ENCODE results near the gene RESP18.

The RESP18 gene

GRCh38 chr2:219350215-219350614 lies 17.7 kb upstream of the RESP18 start:
- no peak overlapping the region for H3K27ac ChIP-seq
- no peak for TF ChIP-seq ZFX (IDR thresholded peaks at IDR 0.05; ENCODE audit: borderline replicate concordance)
- no peak for TF ChIP-seq CTCF (IDR thresholded peaks at IDR 0.05)

DNA sequence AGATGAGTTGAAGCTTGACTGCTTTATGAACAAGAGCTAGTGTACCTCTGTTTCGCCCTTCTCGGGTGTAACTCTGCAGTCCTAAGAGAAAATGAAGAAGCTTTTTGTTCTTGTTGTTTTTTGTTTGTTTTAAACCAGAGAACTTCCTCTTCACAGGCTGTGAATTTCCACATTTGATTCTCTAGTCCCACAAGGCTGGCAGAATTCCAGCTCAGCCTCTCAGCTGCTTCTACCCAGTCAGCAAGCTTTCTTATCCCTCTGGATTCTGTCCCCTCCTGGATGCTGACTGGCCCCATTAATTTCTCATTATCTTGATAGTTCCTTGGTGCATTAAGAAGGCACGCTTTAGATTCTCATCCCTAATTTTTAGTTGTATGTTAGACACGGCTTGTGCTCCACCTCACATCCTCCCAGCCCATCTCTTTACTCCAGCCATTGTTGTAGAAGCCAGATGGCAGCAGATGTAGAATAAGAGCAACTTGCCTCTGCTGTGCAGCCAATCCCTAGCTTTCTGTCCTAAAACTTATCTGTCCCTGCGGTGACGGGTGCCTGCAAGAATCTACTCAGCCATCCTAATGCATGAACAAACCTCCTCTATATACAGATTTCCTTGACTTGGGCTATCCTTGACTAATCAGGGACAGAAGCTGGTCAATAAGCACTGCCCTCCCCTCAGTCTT lies 12.3 kb upstream of the RESP18 start:
- H3K27ac ChIP-seq, result no peak overlapping the region
- TF ChIP-seq ZFX (IDR thresholded peaks at IDR 0.05; ENCODE audit: borderline replicate concordance), result no peak
- no peak for TF ChIP-seq CTCF (IDR thresholded peaks at IDR 0.05)

GRCh38 chr2:219335373-219335786 lies 2.8 kb upstream of the RESP18 start:
- H3K27ac ChIP-seq, result no peak overlapping the region
- TF ChIP-seq CTCF (IDR thresholded peaks at IDR 0.05) (no peak), ZFX (IDR thresholded peaks at IDR 0.05; ENCODE audit: borderline replicate concordance) (no peak)

- TF ChIP-seq CTCF (IDR thresholded peaks at IDR 0.05) (no peak), ZFX (IDR thresholded peaks at IDR 0.05; ENCODE audit: borderline replicate concordance) (no peak)
- no peak overlapping the region for H3K27ac ChIP-seq
Measured at GRCh38 chr2:219334076-219334475, 1.5 kb upstream of the RESP18 start.

DNA sequence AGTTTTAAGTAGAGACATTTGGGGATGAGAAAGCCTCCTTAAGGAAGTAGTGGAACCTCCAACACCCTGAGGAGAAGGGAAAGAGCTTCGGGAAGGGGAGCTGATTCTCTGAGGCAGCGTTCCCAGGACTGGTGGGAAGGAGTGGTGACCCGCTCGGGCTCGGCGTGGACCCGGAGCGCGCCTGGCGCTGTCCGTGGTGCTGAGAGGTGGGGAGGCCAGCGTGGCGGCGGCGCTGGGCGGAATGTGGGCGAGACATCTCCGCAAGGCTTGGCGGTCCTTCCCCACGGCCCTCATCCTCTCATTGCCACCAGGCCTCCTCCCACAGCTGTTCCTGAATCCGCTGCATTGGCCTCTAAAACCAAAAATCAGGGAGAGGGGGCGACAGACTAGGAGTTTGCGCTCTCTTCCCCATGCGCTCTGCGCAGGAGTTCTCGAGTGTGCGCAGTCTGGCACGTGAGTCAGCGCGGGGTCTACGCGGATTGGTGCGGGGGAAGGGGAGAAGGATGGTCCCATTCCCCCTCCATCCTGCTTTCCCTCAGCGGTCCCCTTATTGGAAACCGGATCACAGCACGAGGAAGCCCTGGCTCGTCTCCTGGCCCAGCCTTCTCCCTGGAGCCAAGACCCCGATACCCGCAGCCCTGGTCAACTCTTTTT lies 857 bp downstream of the RESP18 start:
- H3K27ac ChIP-seq, result no peak overlapping the region
- TF ChIP-seq CTCF (IDR thresholded peaks at IDR 0.05) (no peak), ZFX (IDR thresholded peaks at IDR 0.05; ENCODE audit: borderline replicate concordance) (no peak)

- TF ChIP-seq ZFX (IDR thresholded peaks at IDR 0.05; ENCODE audit: borderline replicate concordance) (no peak), CTCF (IDR thresholded peaks at IDR 0.05) (no peak)
- no peak overlapping the region for H3K27ac ChIP-seq
Measured at GRCh38 chr2:219327719-219328118, 4.8 kb downstream of the RESP18 start.

DNA sequence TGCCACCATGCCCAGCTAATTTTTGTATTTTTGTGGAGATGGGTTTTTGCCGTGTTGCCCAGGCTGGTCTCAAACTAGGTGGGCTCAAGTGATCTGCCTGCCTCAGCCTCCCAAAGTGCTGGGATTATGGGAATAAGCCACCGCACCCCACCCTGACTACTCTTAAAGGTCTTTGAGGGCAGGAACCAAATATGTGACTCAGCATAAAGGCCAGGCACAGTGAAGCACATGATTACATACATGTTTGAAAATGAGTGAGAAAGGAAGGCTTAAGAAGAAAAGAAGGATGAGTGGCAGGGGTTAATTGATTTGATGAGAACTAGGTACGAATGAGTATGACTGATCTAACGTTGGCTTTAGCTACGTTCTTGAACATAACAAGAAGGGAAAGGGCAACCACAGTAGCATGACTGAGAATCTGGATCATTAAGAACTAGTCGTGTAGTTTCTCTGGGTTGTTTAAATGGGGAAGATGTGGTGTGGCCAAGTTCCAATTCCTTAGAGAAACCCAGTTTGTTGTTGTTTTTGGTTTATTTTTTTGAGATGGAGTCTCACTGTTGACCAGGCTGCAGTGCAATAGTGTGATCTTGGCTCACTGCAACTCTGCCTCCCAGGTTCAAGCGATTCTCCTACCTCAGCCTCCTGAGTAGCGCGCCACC lies 6.8 kb downstream of the RESP18 start:
- H3K27ac ChIP-seq, result no peak overlapping the region
- TF ChIP-seq ZFX (IDR thresholded peaks at IDR 0.05; ENCODE audit: borderline replicate concordance) (no peak), CTCF (IDR thresholded peaks at IDR 0.05) (no peak)

Measured in 22Rv1 (cell line).